Lower leg skin (tissue), 4 donors: ENCODE measurements around the gene NAPA. TPM values are rescaled to one million over a fixed set of nuclear protein-coding genes. Genes with fewer than 3 reads are reported as not detected.

Experiments used
- DNase-seq, 2 donors: peaks; one replicate each; pipeline ENCODE4 v3.0.0-alpha.2; 2019; ENCODE audit warnings: low spot score in 2 of 2
- H3K4me3 ChIP-seq: fragments of 200-600 bp; sonication (generic); 2 replicates; pipeline ENCODE4 v1.5.1; 2017; ENCODE audit warnings: mild to moderate bottlenecking, low read depth; ENCODE audit not compliant: poor library complexity, severe bottlenecking
- CTCF ChIP-seq, 3 donors: fragments of 450-650 bp; IDR thresholded peaks; one replicate each; pipeline ENCODE4 v1.5.1; 2016; ENCODE audit warnings: antibody characterized with exemption in 3 of 3, mild to moderate bottlenecking in 3 of 3, moderate library complexity in 2 of 3
- POLR2A ChIP-seq, 2 donors: fragments of 450-650 bp; IDR thresholded peaks; one replicate each; pipeline ENCODE4 v1.6.1; 2016 to 2017; ENCODE audit warnings: antibody characterized with exemption in 2 of 2, mild to moderate bottlenecking in 1 of 2, moderate library complexity in 1 of 2
- WGBS, 2 donors: methylation state at CpG; one replicate each; pipeline ENCODE4 v1.1.5; 2018; 5-methylcytosine and 5-hydroxymethylcytosine counted together
- intact Hi-C: fragments of 100-400 bp; cut with DNase I; formaldehyde crosslinking; loops from one replicate; pipeline ENCODE4 v1.15.0; 2023; ENCODE audit warnings: low total_unique reads
- total RNA-seq, 4 donors: library from RNA; depleted of rRNA; stranded (reverse); fragments of >200 nt; gene quantifications; one replicate each; pipeline ENCODE4 v1.1.0, GENCODE V29; 2016

Gene NAPA
- total RNA-seq, 4 donors from 2014 or later: 182 to 344 (median 221) TPM

GRCh38 chr19:47507012-47507411 lies 7.9 kb downstream of the NAPA start:
- no peak for DNase-seq
- H3K4me3 ChIP-seq: no peak overlapping the region
- no peak for TF ChIP-seq CTCF (IDR thresholded peaks at IDR 0.05)
- TF ChIP-seq POLR2A (IDR thresholded peaks at IDR 0.05): no peak
- WGBS, 2 donors: 26 to 47% methylated on average over 6 of the region's 6 CpGs
- intact Hi-C loops: no loop called here

GRCh38 chr19:47506459-47506858 lies 8.4 kb downstream of the NAPA start:
- DNase-seq: no peak
- intact Hi-C loops: no loop called here
- WGBS, 2 donors: 75 to 80% methylated on average over 8 of the region's 8 CpGs
- no peak overlapping the region for H3K4me3 ChIP-seq
- TF ChIP-seq CTCF (IDR thresholded peaks at IDR 0.05): no peak
- no peak for TF ChIP-seq POLR2A (IDR thresholded peaks at IDR 0.05)

GRCh38 chr19:47505506-47505905 lies 9.4 kb downstream of the NAPA start:
- WGBS, 2 donors: 78 to 85% methylated on average over 6 of the region's 6 CpGs

GRCh38 chr19:47503826-47504150 lies 11.1 kb downstream of the NAPA start:
- TF ChIP-seq CTCF (IDR thresholded peaks at IDR 0.05) (no peak), POLR2A (IDR thresholded peaks at IDR 0.05) (no peak)
- no peak for DNase-seq
- intact Hi-C loops: no loop called here
- 79 to 88% methylated on average over 5 of the region's 5 CpGs for WGBS, 2 donors
- H3K4me3 ChIP-seq: no peak overlapping the region

More at GRCh38 chr19:47505506-47505905, 9.4 kb downstream of the NAPA start:
- intact Hi-C loops: no loop called here
- no peak overlapping the region for H3K4me3 ChIP-seq
- TF ChIP-seq CTCF (IDR thresholded peaks at IDR 0.05) (no peak), POLR2A (IDR thresholded peaks at IDR 0.05) (no peak)
- DNase-seq: no peak

GRCh38 chr19:47503130-47503825 lies 11.6 kb downstream of the NAPA start:
- no peak overlapping the region for H3K4me3 ChIP-seq
- WGBS, 2 donors: 88 to 89% methylated on average over 13 of the region's 13 CpGs
- DNase-seq: no peak
- intact Hi-C loops: no loop called here
- TF ChIP-seq POLR2A (IDR thresholded peaks at IDR 0.05): no peak
- no peak for TF ChIP-seq CTCF (IDR thresholded peaks at IDR 0.05)
